ENCODE data around the gene PINLYP.
"Not testable (repeated sequence)": the region's sequence is repeated elsewhere in the genome, so short reads cannot be mapped to it uniquely, and the experiment has no call there.

The PINLYP gene

GRCh38 chr19:43578787-43579186, 3.2 kb downstream of the PINLYP start:
- in situ Hi-C loops (cut with MboI; ENCODE audit: low sequenced_read_pairs), result no loop called here

GRCh38 chr19:43581467-43581866, 5.9 kb downstream of the PINLYP start:
- in situ Hi-C loops (cut with MboI; ENCODE audit: low sequenced_read_pairs), result no loop called here

GRCh38 chr19:43582495-43582894, 6.9 kb downstream of the PINLYP start:
- in situ Hi-C loops (cut with MboI; ENCODE audit: low sequenced_read_pairs), result no loop called here

GRCh38 chr19:43584484-43584883, 8.9 kb downstream of the PINLYP start:
- in situ Hi-C loops (cut with MboI; ENCODE audit: low sequenced_read_pairs), result no loop called here

GRCh38 chr19:43586346-43586745, 10.7 kb downstream of the PINLYP start:
- in situ Hi-C loops (cut with MboI; ENCODE audit: low sequenced_read_pairs), result no loop called here

GRCh38 chr19:43587029-43587428, 11.4 kb downstream of the PINLYP start:
- in situ Hi-C loops (cut with MboI; ENCODE audit: low sequenced_read_pairs), result not testable (repeated sequence)

GRCh38 chr19:43589277-43589676, 13.7 kb downstream of the PINLYP start:
- in situ Hi-C loops (cut with MboI; ENCODE audit: low sequenced_read_pairs), result no loop called here

- in situ Hi-C loops (cut with MboI; ENCODE audit: low sequenced_read_pairs), result no loop called here
These were observed 14.1 kb downstream of the PINLYP start for GRCh38 chr19:43589678-43590077.

- in situ Hi-C loops (cut with MboI; ENCODE audit: low sequenced_read_pairs), result no loop called here
These were observed 16.5 kb downstream of the PINLYP start for GRCh38 chr19:43591904-43592772.

GRCh38 chr19:43592800-43593350, 17.3 kb downstream of the PINLYP start:
- in situ Hi-C loops (cut with MboI; ENCODE audit: low sequenced_read_pairs), result no loop called here

- in situ Hi-C loops (cut with MboI; ENCODE audit: low sequenced_read_pairs), result no loop called here
These were observed 18.6 kb downstream of the PINLYP start for GRCh38 chr19:43594081-43594697.

GRCh38 chr19:43594710-43595604, 19.4 kb downstream of the PINLYP start:
- in situ Hi-C loops (cut with MboI; ENCODE audit: low sequenced_read_pairs), result no loop called here

GRCh38 chr19:43595605-43595998, 20.0 kb downstream of the PINLYP start:
- in situ Hi-C loops (cut with MboI; ENCODE audit: low sequenced_read_pairs), result no loop called here

- in situ Hi-C loops (cut with MboI; ENCODE audit: low sequenced_read_pairs), result no loop called here
These were observed 20.6 kb downstream of the PINLYP start, which contains the start of the genes IRGQ and ZNF576 for GRCh38 chr19:43595999-43596841. TSS of gene IRGQ (minus strand) at chr19:43596134. CDS start at chr19:43595338, 796 bp downstream. TSS of gene ZNF576 (plus strand) at chr19:43596595. CDS start at chr19:43597109, 514 bp downstream.

GRCh38 chr19:43596842-43597461, 21.4 kb downstream of the PINLYP start:
- in situ Hi-C loops (cut with MboI; ENCODE audit: low sequenced_read_pairs), result no loop called here

GRCh38 chr19:43597876-43598275, 22.3 kb downstream of the PINLYP start:
- in situ Hi-C loops (cut with MboI; ENCODE audit: low sequenced_read_pairs), result no loop called here

- in situ Hi-C loops (cut with MboI; ENCODE audit: low sequenced_read_pairs), result no loop called here
These were observed 23.0 kb downstream of the PINLYP start for GRCh38 chr19:43598445-43599240.

GRCh38 chr19:43599635-43600295, 24.2 kb downstream of the PINLYP start:
- in situ Hi-C loops (cut with MboI; ENCODE audit: low sequenced_read_pairs), result no loop called here
